SW 1271 (cell line): Measurements from ENCODE around the gene NLK.
"Not testable (repeated sequence)": the region's sequence is repeated elsewhere in the genome, so short reads cannot be mapped to it uniquely, and the experiment has no call there.

ENCODE experiments used
- DNase-seq, 2 experiments: peaks; one replicate each; lab custom pipeline; 2025; lab: John Stamatoyannopoulos, UW

Gene NLK

GRCh38 chr17:28072936-28073533 lies 30.6 kb downstream of the NLK start:
- DNase-seq: no peak

GRCh38 chr17:28074010-28074409 lies 31.5 kb downstream of the NLK start:
- no peak for DNase-seq

- no peak for DNase-seq
Observed at GRCh38 chr17:28076144-28076543, 33.7 kb downstream of the NLK start.

DNA sequence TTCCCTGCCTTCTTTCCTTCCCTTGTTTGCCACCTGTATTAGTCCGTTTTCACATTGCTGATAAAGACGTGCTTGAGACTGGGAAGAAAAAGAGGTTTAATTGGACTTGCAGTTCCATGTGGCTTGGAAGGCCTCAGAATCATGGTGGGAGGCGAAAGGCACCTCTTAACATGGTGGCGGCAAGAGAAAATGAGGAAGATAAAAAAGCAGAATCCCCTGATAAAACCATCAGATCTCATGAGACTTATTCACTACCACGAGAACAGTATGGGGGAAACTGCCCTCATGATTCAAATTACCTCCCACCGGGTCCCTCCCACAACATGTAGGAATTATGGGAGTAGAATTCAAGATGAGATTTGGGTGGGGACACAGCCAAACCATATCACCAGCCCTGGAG lies 34.7 kb downstream of the NLK start:
- DNase-seq: not testable (repeated sequence)

DNA sequence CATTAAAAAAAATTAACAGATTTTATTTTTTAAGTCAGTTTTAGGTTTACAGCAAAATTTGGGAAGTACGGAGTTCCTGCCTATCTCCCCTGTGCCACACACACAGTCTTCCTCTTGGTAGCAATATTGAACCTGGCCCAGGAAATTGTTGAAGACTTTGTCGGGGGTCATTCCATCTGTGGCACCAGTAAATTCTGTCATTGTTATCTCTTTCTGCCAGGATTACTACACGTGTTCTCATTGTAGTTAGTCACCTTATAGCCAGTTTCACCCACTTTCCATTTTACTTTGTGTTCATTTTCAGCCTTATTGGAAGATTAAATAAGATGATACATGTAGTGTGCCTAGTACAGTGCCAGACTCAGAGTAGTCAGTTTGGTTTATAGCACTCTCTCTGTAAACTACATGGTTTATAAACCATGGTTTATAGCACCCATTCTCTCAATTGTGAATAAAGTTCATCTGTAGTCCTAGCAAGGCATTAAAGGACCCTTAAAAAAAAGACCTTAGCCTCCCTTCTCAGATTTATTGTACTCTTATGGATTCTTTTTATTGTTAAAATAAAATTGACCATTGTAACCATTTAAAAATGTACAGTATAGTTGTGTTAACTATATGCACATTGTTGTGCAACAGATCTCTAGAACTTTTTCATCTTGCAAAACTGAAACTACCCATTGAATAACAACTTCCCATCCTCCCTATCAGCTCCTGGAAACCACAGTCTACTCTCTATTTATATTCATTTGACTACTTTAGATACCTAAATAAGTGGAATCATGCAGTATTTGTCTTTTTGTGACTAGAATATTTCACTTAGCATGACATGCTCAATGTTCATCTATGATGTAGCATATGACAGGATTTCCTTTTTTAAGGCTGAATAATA lies 36.1 kb downstream of the NLK start:
- DNase-seq: no peak

GRCh38 chr17:28081467-28081866 lies 39.0 kb downstream of the NLK start:
- DNase-seq: no peak

DNA sequence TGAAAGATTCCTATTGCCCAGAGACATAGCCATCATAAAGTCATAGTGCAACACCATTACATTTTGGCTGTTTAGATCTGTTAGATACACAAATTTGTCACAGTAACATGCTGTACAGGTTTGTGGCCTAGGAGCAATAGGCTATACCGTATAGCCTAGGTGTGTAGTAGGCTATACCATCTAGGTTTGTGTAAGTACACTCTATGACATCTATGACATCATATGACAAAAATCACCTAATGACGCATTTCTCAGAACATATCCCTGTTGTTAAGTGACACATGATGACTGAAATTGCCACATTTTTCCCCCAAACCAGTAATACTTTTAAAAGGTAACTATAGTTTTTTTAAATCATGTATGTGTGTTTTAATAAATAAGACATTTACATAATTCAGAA lies 43.3 kb downstream of the NLK start:
- no peak for DNase-seq

- DNase-seq: peak in 1 of 2 experiments; percentile 22
Observed at GRCh38 chr17:28086519-28086918, 44.0 kb downstream of the NLK start.

GRCh38 chr17:28087743-28088142 lies 45.3 kb downstream of the NLK start:
- DNase-seq: no peak

GRCh38 chr17:28090551-28090950 lies 48.1 kb downstream of the NLK start:
- DNase-seq: no peak

DNA sequence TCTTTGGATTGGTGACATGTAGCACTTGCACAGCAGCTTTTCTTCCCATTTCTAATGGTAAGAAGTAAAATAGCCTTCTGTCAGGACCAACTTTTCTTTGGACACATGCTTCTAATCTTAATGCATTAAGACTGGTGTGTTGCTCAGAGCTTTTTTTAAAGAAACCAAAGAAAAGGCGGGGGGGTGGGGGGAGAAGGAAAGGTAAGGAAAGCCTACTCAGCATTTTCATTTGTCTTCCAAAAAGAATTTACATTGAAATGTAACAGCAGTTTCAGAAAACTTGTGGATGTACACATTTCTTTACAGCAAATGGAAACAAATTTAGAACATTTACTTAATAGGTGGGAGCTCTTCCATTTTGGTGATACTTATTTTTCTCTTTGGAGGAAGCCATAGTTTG lies 49.6 kb downstream of the NLK start:
- no peak for DNase-seq

DNA sequence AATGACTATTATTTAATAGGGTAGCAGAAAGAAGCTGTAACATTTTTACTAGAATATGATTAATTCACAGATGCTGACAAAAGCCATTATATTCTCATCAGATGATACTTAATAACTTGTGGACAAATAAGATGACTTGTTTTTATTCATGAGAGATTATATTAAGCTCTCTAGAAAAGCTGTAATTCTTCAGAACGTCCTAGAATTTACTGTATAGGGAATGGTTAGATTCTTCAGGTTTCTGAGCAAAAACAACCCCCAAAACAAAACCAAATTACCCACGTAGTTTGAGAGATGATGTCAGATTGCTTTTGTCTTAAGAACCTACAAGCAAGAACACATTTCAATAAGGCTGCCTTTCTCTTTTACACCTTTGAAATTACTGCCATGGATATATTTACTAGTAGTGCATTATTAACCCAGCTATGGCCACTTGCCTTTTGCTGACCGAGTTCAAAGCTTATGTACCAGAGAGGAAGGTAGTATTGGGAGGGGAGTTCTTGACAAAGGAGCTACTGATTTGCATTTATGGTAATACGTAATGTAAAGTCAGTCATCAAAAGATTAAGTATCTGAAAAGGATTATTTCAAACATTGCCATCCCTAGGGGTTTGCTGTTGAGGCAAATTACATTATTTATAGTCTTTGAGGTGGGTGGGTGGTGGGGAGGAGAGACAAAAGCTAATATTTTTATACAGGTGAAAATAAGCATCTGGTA lies 51.7 kb downstream of the NLK start:
- no peak for DNase-seq

- DNase-seq: no peak
Observed at GRCh38 chr17:28096756-28097155, 54.3 kb downstream of the NLK start.

- no peak for DNase-seq
Observed at GRCh38 chr17:28097254-28097653, 54.8 kb downstream of the NLK start.

DNA sequence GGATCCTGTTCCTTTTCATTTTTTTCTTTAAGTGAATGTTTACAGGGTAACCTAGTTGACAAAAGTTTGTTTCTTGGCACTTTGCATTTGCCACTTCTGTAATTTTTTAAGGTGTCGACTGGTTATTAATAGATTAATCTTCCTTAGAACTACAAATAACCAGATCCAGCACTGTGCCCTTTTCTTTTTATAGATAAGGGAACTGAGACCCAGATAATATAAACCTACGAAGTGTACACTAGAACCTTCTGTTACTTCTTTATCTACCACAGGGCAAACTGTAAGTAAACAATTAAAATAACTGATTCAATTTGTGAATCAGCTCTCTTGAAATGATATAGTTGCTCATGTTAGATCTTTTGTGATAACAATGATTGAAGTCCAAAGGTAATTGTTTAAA lies 55.4 kb downstream of the NLK start:
- DNase-seq: no peak

DNA sequence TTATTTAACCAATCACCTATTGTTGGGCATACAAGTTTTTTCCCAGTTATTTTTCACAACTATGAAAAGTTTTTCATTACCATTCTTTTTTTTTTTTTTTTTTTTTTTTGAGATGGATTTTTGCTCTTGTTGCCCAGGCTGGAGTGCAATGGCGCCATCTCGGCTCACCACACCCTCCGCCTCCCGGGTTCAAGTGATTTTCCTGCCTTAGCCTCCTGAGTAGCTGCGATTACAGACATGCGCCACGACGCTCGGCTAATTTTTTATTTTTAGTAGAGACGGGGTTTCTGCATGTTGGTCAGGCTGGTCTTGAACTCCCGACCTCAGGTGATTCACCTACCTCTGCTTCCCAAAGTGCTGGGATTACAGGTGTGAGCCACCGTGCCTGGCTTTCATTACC lies 56.1 kb downstream of the NLK start:
- DNase-seq: not testable (repeated sequence)

GRCh38 chr17:28100251-28100650 lies 57.8 kb downstream of the NLK start:
- no peak for DNase-seq

GRCh38 chr17:28100936-28101335 lies 58.5 kb downstream of the NLK start:
- no peak for DNase-seq

GRCh38 chr17:28101919-28102318 lies 59.4 kb downstream of the NLK start:
- no peak for DNase-seq

DNA sequence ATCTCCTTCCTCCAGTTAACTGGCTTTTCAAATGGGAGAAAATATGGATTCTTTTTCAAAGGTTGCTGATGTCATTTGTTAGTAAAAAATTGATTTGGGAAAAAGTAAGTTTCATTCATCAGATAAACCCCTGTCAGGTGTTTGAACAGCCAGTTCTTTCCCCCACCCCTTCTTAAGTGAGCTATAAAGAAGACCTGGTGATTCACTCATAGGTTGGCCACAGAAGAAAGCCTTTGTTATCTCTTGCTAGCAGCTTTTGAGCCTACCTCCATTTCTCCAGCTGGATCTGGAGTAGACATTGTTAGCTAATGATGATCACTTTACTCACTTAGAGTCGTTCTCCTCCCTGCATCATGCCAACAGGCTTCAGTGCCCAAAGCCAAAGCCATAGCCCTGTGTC lies 63.0 kb downstream of the NLK start:
- no peak for DNase-seq

- no peak for DNase-seq
Observed at GRCh38 chr17:28110184-28110583, 67.7 kb downstream of the NLK start.

DNA sequence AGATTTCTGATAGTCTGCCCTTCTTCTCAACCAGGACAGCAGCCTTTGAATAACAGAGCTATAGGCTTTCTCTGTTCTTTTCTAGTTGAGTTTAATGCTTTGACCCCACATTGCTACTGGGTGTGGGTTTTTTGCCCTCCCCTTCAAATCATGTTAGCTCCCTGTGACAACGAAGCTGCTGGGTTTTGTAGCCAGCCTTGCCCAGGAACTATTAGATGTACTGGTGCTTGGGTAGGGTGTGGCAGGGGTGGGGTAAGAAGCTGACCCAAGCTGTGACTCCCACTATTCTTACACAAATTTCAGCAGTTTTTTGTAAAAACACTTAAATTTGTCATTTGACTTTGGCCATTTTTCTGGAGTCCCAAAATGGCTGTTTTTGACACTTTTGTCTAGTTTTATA lies 69.7 kb downstream of the NLK start:
- DNase-seq: no peak

GRCh38 chr17:28112606-28113005 lies 70.1 kb downstream of the NLK start:
- no peak for DNase-seq
